ENCODE measurements around the gene SLC35G6. TPM values are rescaled to one million over a fixed set of nuclear protein-coding genes. Genes with fewer than 3 reads are reported as not detected.
"Not testable (repeated sequence)": the region's sequence is repeated elsewhere in the genome, so short reads cannot be mapped to it uniquely, and the experiment has no call there.

SLC35G6 gene
- total RNA-seq, 1 donor from 2014 or later, result not detected

- peak; percentile 68 for DNase-seq (ENCODE audit: low read depth)
Measured at GRCh38 chr17:7478276-7479212, 2.7 kb upstream of the SLC35G6 start.

GRCh38 chr17:7479213-7480088, 1.8 kb upstream of the SLC35G6 start, which contains the start of gene ZBTB4:
Gene ZBTB4 (minus strand): TSS chr17:7479631. CDS start chr17:7466801, 12,830 bp downstream.
- DNase-seq (ENCODE audit: low read depth), result peak; percentile 59

GRCh38 chr17:7480089-7480384, 1.2 kb upstream of the SLC35G6 start:
- DNase-seq (ENCODE audit: low read depth), result peak; percentile 31

GRCh38 chr17:7481842-7482741, 846 bp downstream of the SLC35G6 start:
- DNase-seq (ENCODE audit: low read depth), result not testable (repeated sequence)

- not testable (repeated sequence) for DNase-seq (ENCODE audit: low read depth)
Measured at GRCh38 chr17:7482742-7483088, 1.5 kb downstream of the SLC35G6 start.

GRCh38 chr17:7483255-7484066, 2.2 kb downstream of the SLC35G6 start:
- DNase-seq (ENCODE audit: low read depth), result peak; percentile 99

GRCh38 chr17:7484067-7484918, 3.0 kb downstream of the SLC35G6 start, which contains the start of gene POLR2A:
Gene POLR2A (plus strand): TSS chr17:7484366.
- peak; percentile 98 for DNase-seq (ENCODE audit: low read depth)

- no peak for DNase-seq (ENCODE audit: low read depth)
Measured at GRCh38 chr17:7484919-7485377, 3.7 kb downstream of the SLC35G6 start.

GRCh38 chr17:7486181-7486580, 4.9 kb downstream of the SLC35G6 start:
- no peak for DNase-seq (ENCODE audit: low read depth)

GRCh38 chr17:7490144-7490543, 8.9 kb downstream of the SLC35G6 start:
- no peak for DNase-seq (ENCODE audit: low read depth)

- DNase-seq (ENCODE audit: low read depth), result no peak
Measured at GRCh38 chr17:7491583-7491982, 10.3 kb downstream of the SLC35G6 start.

- DNase-seq (ENCODE audit: low read depth), result no peak
Measured at GRCh38 chr17:7493941-7494340, 12.7 kb downstream of the SLC35G6 start.

GRCh38 chr17:7495906-7496434, 14.7 kb downstream of the SLC35G6 start:
- no peak for DNase-seq (ENCODE audit: low read depth)

GRCh38 chr17:7496470-7497183, 15.4 kb downstream of the SLC35G6 start:
- DNase-seq (ENCODE audit: low read depth), result no peak

GRCh38 chr17:7497228-7497627, 16.0 kb downstream of the SLC35G6 start:
- DNase-seq (ENCODE audit: low read depth), result no peak

- DNase-seq (ENCODE audit: low read depth), result no peak
Measured at GRCh38 chr17:7497636-7498035, 16.4 kb downstream of the SLC35G6 start.

GRCh38 chr17:7499161-7499560, 17.9 kb downstream of the SLC35G6 start:
- DNase-seq (ENCODE audit: low read depth), result no peak

- no peak for DNase-seq (ENCODE audit: low read depth)
Measured at GRCh38 chr17:7501729-7502128, 20.5 kb downstream of the SLC35G6 start.

All from myocyte (in vitro differentiated cells).